NCI-H2029 (cell line): ENCODE data around the gene FBH1.
"Not testable (repeated sequence)": the region's sequence is repeated elsewhere in the genome, so short reads cannot be mapped to it uniquely, and the experiment has no call there.

Experiments used
- DNase-seq: peaks from one replicate; lab custom pipeline; 2025; lab: John Stamatoyannopoulos, UW

The FBH1 gene

GRCh38 chr10:5903563-5903962, 13.5 kb downstream of the FBH1 start:
- no peak for DNase-seq

- no peak for DNase-seq
Measured at GRCh38 chr10:5904227-5904626, 14.2 kb downstream of the FBH1 start.

- no peak for DNase-seq
Measured at GRCh38 chr10:5905854-5906507, 15.9 kb downstream of the FBH1 start.

- DNase-seq = no peak
Measured at GRCh38 chr10:5906651-5907050, 16.6 kb downstream of the FBH1 start.

- DNase-seq = not testable (repeated sequence)
Measured at GRCh38 chr10:5908676-5909075, 18.6 kb downstream of the FBH1 start.

GRCh38 chr10:5910323-5911100, 20.5 kb downstream of the FBH1 start:
- DNase-seq = no peak

GRCh38 chr10:5911670-5912069, 21.6 kb downstream of the FBH1 start:
- no peak for DNase-seq

- DNase-seq = no peak
Measured at GRCh38 chr10:5913736-5914135, 23.7 kb downstream of the FBH1 start.

- DNase-seq = no peak
Measured at GRCh38 chr10:5915451-5915850, 25.4 kb downstream of the FBH1 start.

GRCh38 chr10:5917305-5917704, 27.3 kb downstream of the FBH1 start:
- DNase-seq = no peak

- DNase-seq = no peak
Measured at GRCh38 chr10:5918763-5919162, 28.7 kb downstream of the FBH1 start.

- no peak for DNase-seq
Measured at GRCh38 chr10:5919568-5919967, 29.5 kb downstream of the FBH1 start.

GRCh38 chr10:5921746-5922145, 31.7 kb downstream of the FBH1 start:
- DNase-seq = no peak

- DNase-seq = no peak
Measured at GRCh38 chr10:5924889-5925288, 34.8 kb downstream of the FBH1 start.

- DNase-seq = no peak
Measured at GRCh38 chr10:5927306-5927705, 37.3 kb downstream of the FBH1 start.

- no peak for DNase-seq
Measured at GRCh38 chr10:5929442-5929841, 39.4 kb downstream of the FBH1 start.

GRCh38 chr10:5930272-5930671, 40.2 kb downstream of the FBH1 start:
- no peak for DNase-seq

GRCh38 chr10:5932345-5932744, 42.3 kb downstream of the FBH1 start:
- DNase-seq = no peak

- DNase-seq = no peak
Measured at GRCh38 chr10:5933909-5934546, 44.0 kb downstream of the FBH1 start.

- no peak for DNase-seq
Measured at GRCh38 chr10:5935628-5936027, 45.6 kb downstream of the FBH1 start.

GRCh38 chr10:5937016-5937415, 47.0 kb downstream of the FBH1 start:
- no peak for DNase-seq

GRCh38 chr10:5938291-5938690, 48.2 kb downstream of the FBH1 start:
- DNase-seq = no peak

GRCh38 chr10:5940807-5941218, 50.8 kb downstream of the FBH1 start:
- DNase-seq = no peak
